ENCODE data around the gene LRRC19. TPM values are rescaled to one million over a fixed set of nuclear protein-coding genes. Genes with fewer than 3 reads are reported as not detected.
A peak's percentile ranks its signal among the peaks of the same experiment; 100 is the strongest.

The LRRC19 gene
- polyA plus RNA-seq, 3 donors: not detected

- Histone ChIP-seq H4K20me1 (ENCODE audit: insufficient read depth, low read length) (no peaks in the 10 kb centered on the region), H3K4me1 (ENCODE audit: control insufficient read depth in 1 of 2, insufficient read depth in 2 of 2, low read length in 2 of 2) (no peaks in the 10 kb centered on the region), H3K9me3 (replicated peaks in 1 of 2; ENCODE audit: control insufficient read depth in 1 of 2, insufficient read depth in 1 of 2, low read length in 2 of 2) (no peaks in the 10 kb centered on the region), H3K36me3 (replicated peaks in 1 of 2; ENCODE audit: control insufficient read depth in 1 of 2, insufficient read depth in 2 of 2, low read length in 2 of 2) (no peaks in the 10 kb centered on the region), H3K9ac (ENCODE audit: insufficient read depth, low read length, poor library complexity, severe bottlenecking) (no peak overlapping the region), H3K27me3 (ENCODE audit: control insufficient read depth in 2 of 2, insufficient read depth in 2 of 2, low read length in 2 of 2) (no peaks in the 10 kb centered on the region), H3K79me2 (ENCODE audit: insufficient read depth, low read length) (no peaks in the 10 kb centered on the region), H3K4me2 (replicated peaks; ENCODE audit: extremely low read depth, low read length, poor library complexity, severe bottlenecking) (no peak overlapping the region), H2AFZ (ENCODE audit: insufficient read depth, low read depth, low read length, poor library complexity, severe bottlenecking) (no peak overlapping the region), H3K27ac (ENCODE audit: low read depth in 1 of 2, low read length in 2 of 2) (no peak overlapping the region), H3K4me3 (replicated peaks in 1 of 3; ENCODE audit: low read depth in 2 of 3, low read length in 3 of 3) (no peak overlapping the region)
- intact Hi-C loops (cut with micrococcal nuclease): loop anchor here (10.0 kb wide), 1 partner anchor 231 kb away; no protein-coding TSS in a partner anchor
- Mint-ChIP-seq H3K27me3 (ENCODE audit: low read depth in 3 of 3) (no peaks in the 10 kb centered on the region), H3K36me3 (peaks cover 4 to 9% of the 10 kb centered on the region in 2 donors), H3K27ac (peak overlapping the region in 1 of 7 donors; percentile 5), H3K4me3 (no peak overlapping the region), H3K9me3 (no peaks in the 10 kb centered on the region), H3K4me1 (no peaks in the 10 kb centered on the region)
- peak; percentile 76 for TF ChIP-seq CTCF (IDR thresholded peaks at IDR 0.05)
- DNase-seq: peak; percentile 25 to 52 (median 43)
- WGBS (ENCODE audit: insufficient coverage): 92% methylated on average over 6 of the region's 18 CpGs
Measured at GRCh38 chr9:26975728-26976707, 29.5 kb downstream of the LRRC19 start.

GRCh38 chr9:26974927-26975326 lies 30.5 kb downstream of the LRRC19 start:
- intact Hi-C loops (cut with micrococcal nuclease): loop anchor here (10.0 kb wide), 1 partner anchor 230 kb away; no protein-coding TSS in a partner anchor
- Histone ChIP-seq H3K4me1 (ENCODE audit: control insufficient read depth in 1 of 2, insufficient read depth in 2 of 2, low read length in 2 of 2) (no peaks in the 10 kb centered on the region), H3K27me3 (ENCODE audit: control insufficient read depth in 2 of 2, insufficient read depth in 2 of 2, low read length in 2 of 2) (no peaks in the 10 kb centered on the region), H3K4me2 (replicated peaks; ENCODE audit: extremely low read depth, low read length, poor library complexity, severe bottlenecking) (no peak overlapping the region), H3K36me3 (replicated peaks in 1 of 2; ENCODE audit: control insufficient read depth in 1 of 2, insufficient read depth in 2 of 2, low read length in 2 of 2) (no peaks in the 10 kb centered on the region), H3K9ac (ENCODE audit: insufficient read depth, low read length, poor library complexity, severe bottlenecking) (no peak overlapping the region), H3K4me3 (replicated peaks in 1 of 3; ENCODE audit: low read depth in 2 of 3, low read length in 3 of 3) (no peak overlapping the region), H3K79me2 (ENCODE audit: insufficient read depth, low read length) (no peaks in the 10 kb centered on the region), H3K9me3 (replicated peaks in 1 of 2; ENCODE audit: control insufficient read depth in 1 of 2, insufficient read depth in 1 of 2, low read length in 2 of 2) (no peaks in the 10 kb centered on the region), H2AFZ (ENCODE audit: insufficient read depth, low read depth, low read length, poor library complexity, severe bottlenecking) (no peak overlapping the region), H4K20me1 (ENCODE audit: insufficient read depth, low read length) (no peaks in the 10 kb centered on the region), H3K27ac (ENCODE audit: low read depth in 1 of 2, low read length in 2 of 2) (no peak overlapping the region)
- H3K4me1 Mint-ChIP-seq: no peaks in the 10 kb centered on the region
- no peak for DNase-seq
- H3K9me3 Mint-ChIP-seq: peaks cover 0 to under 1% (median 0%) of the 10 kb centered on the region in 7 donors
- WGBS (ENCODE audit: insufficient coverage): 79% methylated on average over 3 of the region's 4 CpGs
- no peak for TF ChIP-seq CTCF (IDR thresholded peaks at IDR 0.05)
- H3K4me3 Mint-ChIP-seq: no peak overlapping the region
- peaks cover 5 to 6% of the 10 kb centered on the region in 2 donors for H3K36me3 Mint-ChIP-seq
- H3K27me3 Mint-ChIP-seq (ENCODE audit: low read depth in 3 of 3): no peaks in the 10 kb centered on the region
- H3K27ac Mint-ChIP-seq: peak overlapping the region in 1 of 7 donors; percentile 21

Data from CD14-positive monocyte (primary cell).